Right renal cortex interstitium (tissue), 3 donors: Measurements from ENCODE around the gene ADARB1. TPM values are rescaled to one million over a fixed set of nuclear protein-coding genes. Genes with fewer than 3 reads are reported as not detected.

Experiments used
- DNase-seq, 3 donors: peaks; one replicate each; pipeline ENCODE4 v3.0.0-alpha.2; 2013; ENCODE audit warnings: low read depth in 3 of 3, low spot score in 2 of 3
- polyA plus RNA-seq, 3 donors: library from polyadenylated mRNA; unstranded; fragments of 120-200 nt; gene quantifications; one replicate each; pipeline ENCODE4 v1.2.1, GENCODE V29; 2013; ENCODE audit not compliant: insufficient read length in 3 of 3

The ADARB1 gene
- polyA plus RNA-seq, 3 donors: 14.0 to 15.7 (median 14.8) TPM

GRCh38 chr21:45162809-45163208 lies 88.4 kb downstream of the ADARB1 start:
- no peak for DNase-seq

GRCh38 chr21:45163413-45164123 lies 89.2 kb downstream of the ADARB1 start:
- no peak for DNase-seq

- DNase-seq: no peak
These were observed 89.7 kb downstream of the ADARB1 start for GRCh38 chr21:45164124-45164511.

- no peak for DNase-seq
These were observed 90.5 kb downstream of the ADARB1 start for GRCh38 chr21:45164838-45165237.

GRCh38 chr21:45166931-45167330 lies 92.6 kb downstream of the ADARB1 start:
- DNase-seq: no peak

GRCh38 chr21:45167796-45168222 lies 93.4 kb downstream of the ADARB1 start:
- no peak for DNase-seq

- no peak for DNase-seq
These were observed 94.1 kb downstream of the ADARB1 start for GRCh38 chr21:45168522-45168921.

- no peak for DNase-seq
These were observed 94.6 kb downstream of the ADARB1 start for GRCh38 chr21:45169001-45169400.

GRCh38 chr21:45169682-45170081 lies 95.3 kb downstream of the ADARB1 start:
- DNase-seq: no peak

- no peak for DNase-seq
These were observed 96.6 kb downstream of the ADARB1 start for GRCh38 chr21:45170987-45171386.

GRCh38 chr21:45172420-45172819 lies 98.0 kb downstream of the ADARB1 start:
- DNase-seq: no peak

- no peak for DNase-seq
These were observed 101.1 kb downstream of the ADARB1 start for GRCh38 chr21:45175326-45176095.

GRCh38 chr21:45176141-45176540 lies 101.8 kb downstream of the ADARB1 start:
- no peak for DNase-seq

GRCh38 chr21:45177039-45177438 lies 102.7 kb downstream of the ADARB1 start:
- no peak for DNase-seq

- DNase-seq: no peak
These were observed 103.8 kb downstream of the ADARB1 start for GRCh38 chr21:45178070-45178608.

- no peak for DNase-seq
These were observed 104.6 kb downstream of the ADARB1 start for GRCh38 chr21:45178971-45179370.

- DNase-seq: no peak
These were observed 105.3 kb downstream of the ADARB1 start for GRCh38 chr21:45179568-45180245.

GRCh38 chr21:45180246-45180599 lies 105.8 kb downstream of the ADARB1 start:
- DNase-seq: no peak

- no peak for DNase-seq
These were observed 108.6 kb downstream of the ADARB1 start for GRCh38 chr21:45182958-45183357.

- DNase-seq: no peak
These were observed 109.5 kb downstream of the ADARB1 start for GRCh38 chr21:45183852-45184251.

GRCh38 chr21:45184869-45185268 lies 110.5 kb downstream of the ADARB1 start:
- DNase-seq: no peak
